ENCODE data around the gene MSX2.

The MSX2 gene

GRCh38 chr5:174724484-174725260, at the start of gene MSX2:
Gene MSX2 (plus strand): TSS chr5:174724582. CDS start chr5:174724660, 78 bp downstream.
- ATAC-seq = no peak

- ATAC-seq = no peak
Measured at GRCh38 chr5:174675110-174675509, 49.3 kb upstream of the MSX2 start.

GRCh38 chr5:174675916-174676315, 48.5 kb upstream of the MSX2 start:
- no peak for ATAC-seq

GRCh38 chr5:174678107-174678506, 46.3 kb upstream of the MSX2 start:
- ATAC-seq = no peak

GRCh38 chr5:174680901-174681565, 43.3 kb upstream of the MSX2 start:
- no peak for ATAC-seq

- no peak for ATAC-seq
Measured at GRCh38 chr5:174687503-174687902, 36.9 kb upstream of the MSX2 start.

GRCh38 chr5:174688441-174689354, 35.7 kb upstream of the MSX2 start:
- no peak for ATAC-seq

GRCh38 chr5:174690271-174690670, 34.1 kb upstream of the MSX2 start:
- no peak for ATAC-seq

GRCh38 chr5:174692381-174692780, 32.0 kb upstream of the MSX2 start:
- ATAC-seq = no peak

- ATAC-seq = no peak
Measured at GRCh38 chr5:174692982-174693422, 31.4 kb upstream of the MSX2 start.

- ATAC-seq = no peak
Measured at GRCh38 chr5:174693697-174694385, 30.5 kb upstream of the MSX2 start.

- no peak for ATAC-seq
Measured at GRCh38 chr5:174694611-174695010, 29.8 kb upstream of the MSX2 start.

GRCh38 chr5:174698156-174698555, 26.2 kb upstream of the MSX2 start:
- ATAC-seq = no peak

GRCh38 chr5:174699131-174699530, 25.3 kb upstream of the MSX2 start:
- ATAC-seq = no peak

- ATAC-seq = no peak
Measured at GRCh38 chr5:174706997-174707572, 17.3 kb upstream of the MSX2 start.

GRCh38 chr5:174707671-174708070, 16.7 kb upstream of the MSX2 start:
- no peak for ATAC-seq

- ATAC-seq = no peak
Measured at GRCh38 chr5:174708476-174709207, 15.7 kb upstream of the MSX2 start.

GRCh38 chr5:174714751-174715150, 9.6 kb upstream of the MSX2 start:
- ATAC-seq = no peak

GRCh38 chr5:174715804-174716203, 8.6 kb upstream of the MSX2 start:
- ATAC-seq = no peak

GRCh38 chr5:174717826-174718455, 6.4 kb upstream of the MSX2 start:
- ATAC-seq = no peak
